SU-DHL-6 (cell line): ENCODE data around the gene PRR5.

Source experiments
- CTCF ChIP-seq: fragments of 200-600 bp; sonication (generic); IDR thresholded peaks from one replicate; pipeline ENCODE4 v1.5.1; 2017; ENCODE audit warnings: antibody characterized with exemption, mild to moderate bottlenecking, low read length, moderate library complexity; ENCODE audit not compliant: insufficient read depth, poor library complexity, severe bottlenecking
- EZH2phosphoT487 ChIP-seq: fragments of 200-600 bp; sonication (generic), shearing (Covaris generic); conservative IDR thresholded peaks from 2 replicates; pipeline ENCODE4 v1.6.1; 2018; ENCODE audit warnings: mild to moderate bottlenecking, antibody characterized with exemption, low read length, moderate library complexity, mixed read lengths

DNA sequence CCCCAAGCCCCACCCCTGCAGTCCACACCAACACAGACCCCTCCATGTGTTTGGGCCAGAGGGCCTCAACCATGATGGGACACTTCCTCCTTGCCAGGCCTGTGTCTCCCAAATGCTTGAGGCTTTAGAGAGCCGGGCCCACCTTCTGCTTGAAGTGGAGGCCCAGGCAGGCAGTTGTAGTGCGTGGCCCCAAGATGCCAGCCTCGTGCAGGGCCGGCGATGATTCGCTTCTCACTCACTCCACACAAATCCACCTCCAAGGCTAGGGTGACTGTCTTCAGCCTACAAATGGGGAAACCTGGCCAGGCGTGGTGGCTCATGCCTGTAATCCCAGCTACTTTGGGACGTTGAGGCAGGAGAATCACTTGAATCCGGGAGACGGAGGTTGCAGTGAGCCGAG, 5.7 kb downstream of the PRR5 start:
- TF ChIP-seq CTCF, result no peak
- no peak for TF ChIP-seq EZH2phosphoT487
